D341Med (cell line): ENCODE results near the gene DRG2.

Source experiments
- DNase-seq: peaks from one replicate; pipeline ENCODE4 v3.0.0; 2012; ENCODE audit warnings: low spot score

The DRG2 gene

GRCh38 chr17:18076936-18077335, 10.8 kb upstream of the DRG2 start:
- no peak for DNase-seq

GRCh38 chr17:18079543-18079942, 8.2 kb upstream of the DRG2 start:
- DNase-seq: no peak

- DNase-seq: no peak
These were observed 3.5 kb upstream of the DRG2 start for GRCh38 chr17:18084256-18084655.

- no peak for DNase-seq
These were observed 1.9 kb downstream of the DRG2 start for GRCh38 chr17:18089613-18090012.

- DNase-seq: no peak
These were observed 6.1 kb downstream of the DRG2 start for GRCh38 chr17:18093616-18094408.

GRCh38 chr17:18094409-18094807, 6.7 kb downstream of the DRG2 start:
- DNase-seq: no peak

- DNase-seq: no peak
These were observed 11.8 kb downstream of the DRG2 start for GRCh38 chr17:18099516-18099915.

- no peak for DNase-seq
These were observed 12.9 kb downstream of the DRG2 start for GRCh38 chr17:18100616-18101015.

GRCh38 chr17:18101828-18102227, 14.1 kb downstream of the DRG2 start:
- DNase-seq: no peak

GRCh38 chr17:18102640-18103039, 14.9 kb downstream of the DRG2 start:
- no peak for DNase-seq

GRCh38 chr17:18105027-18105426, 17.3 kb downstream of the DRG2 start:
- DNase-seq: no peak

GRCh38 chr17:18105595-18105994, 17.8 kb downstream of the DRG2 start:
- DNase-seq: no peak

- no peak for DNase-seq
These were observed 18.5 kb downstream of the DRG2 start for GRCh38 chr17:18106211-18106610.

GRCh38 chr17:18107061-18107790, 19.5 kb downstream of the DRG2 start:
- no peak for DNase-seq

GRCh38 chr17:18107971-18108370, 20.2 kb downstream of the DRG2 start:
- DNase-seq: no peak

- no peak for DNase-seq
These were observed 20.9 kb downstream of the DRG2 start, which contains the start of gene MYO15A for GRCh38 chr17:18108401-18109312. TSS of gene MYO15A (plus strand) at chr17:18108756. CDS start at chr17:18118801, 10,045 bp downstream.

- no peak for DNase-seq
These were observed 22.3 kb downstream of the DRG2 start for GRCh38 chr17:18109935-18110485.

- DNase-seq: no peak
These were observed 22.9 kb downstream of the DRG2 start for GRCh38 chr17:18110636-18111145.

- DNase-seq: no peak
These were observed 23.7 kb downstream of the DRG2 start for GRCh38 chr17:18111330-18111971.

- DNase-seq: no peak
These were observed 27.8 kb downstream of the DRG2 start for GRCh38 chr17:18115517-18115916.

- no peak for DNase-seq
These were observed 28.3 kb downstream of the DRG2 start for GRCh38 chr17:18116078-18116477.
